ENCODE results near the gene MS4A18.
"Not testable (repeated sequence)": the region's sequence is repeated elsewhere in the genome, so short reads cannot be mapped to it uniquely, and the experiment has no call there.

The MS4A18 gene

DNA sequence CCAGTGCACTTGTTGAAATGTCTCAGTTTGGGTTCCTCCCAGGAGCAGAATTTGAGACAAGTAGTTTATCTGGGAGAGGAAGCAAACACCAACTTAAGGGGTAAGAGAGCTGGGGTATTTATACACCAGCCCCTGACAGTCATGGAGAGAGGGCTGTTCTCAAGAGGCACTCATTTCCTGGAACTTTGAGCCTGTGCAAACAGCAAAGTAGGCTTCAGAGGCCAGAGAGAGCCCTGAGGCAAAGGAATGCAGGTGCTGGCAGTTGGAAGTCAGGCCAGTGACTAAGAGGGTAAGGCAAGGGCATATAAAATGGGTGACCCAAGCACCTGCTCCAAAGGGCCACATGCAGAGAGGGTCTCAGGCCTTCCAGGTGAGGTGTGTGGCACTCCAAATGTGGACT, 16.1 kb downstream of the MS4A18 start:
- DNase-seq, result no peak

DNA sequence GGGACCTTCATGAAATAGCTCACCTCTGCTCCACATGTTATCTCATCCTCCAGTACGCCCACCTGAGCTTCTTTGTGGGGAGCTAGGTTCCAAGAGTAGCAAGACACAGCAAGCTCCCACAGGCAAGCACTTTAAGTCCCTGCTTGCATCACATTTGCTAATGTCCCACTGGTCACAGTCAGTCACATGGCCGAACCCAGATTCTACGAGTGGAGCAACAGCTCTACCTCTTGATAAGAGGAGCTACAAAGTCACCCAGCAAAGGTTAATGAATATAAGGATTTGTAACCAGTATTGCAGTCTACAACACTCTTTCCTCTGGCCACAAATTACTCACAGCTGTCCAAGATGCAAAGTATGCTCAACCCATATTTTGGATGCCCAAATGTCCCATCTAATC, 16.9 kb downstream of the MS4A18 start:
- DNase-seq, result no peak

DNA sequence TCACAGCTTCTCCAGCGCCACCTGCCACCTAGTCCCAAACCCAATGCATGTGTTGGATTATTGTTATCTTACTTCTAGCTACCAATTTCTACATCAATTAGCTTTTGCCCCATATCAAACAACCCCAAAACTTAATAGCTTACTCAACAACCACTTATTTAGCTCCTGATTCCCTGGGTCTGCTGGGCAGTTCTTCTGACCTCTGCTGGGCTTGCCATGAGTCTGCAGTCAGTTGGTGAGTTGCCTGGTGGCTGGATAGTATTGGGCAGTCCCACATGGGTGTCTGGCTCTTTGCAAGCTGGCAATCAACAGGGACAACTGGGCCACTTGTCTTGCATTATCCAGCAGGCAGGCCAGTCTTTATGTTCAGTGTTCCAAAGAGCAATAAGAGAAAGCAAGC, 18.5 kb downstream of the MS4A18 start:
- no peak for DNase-seq

DNA sequence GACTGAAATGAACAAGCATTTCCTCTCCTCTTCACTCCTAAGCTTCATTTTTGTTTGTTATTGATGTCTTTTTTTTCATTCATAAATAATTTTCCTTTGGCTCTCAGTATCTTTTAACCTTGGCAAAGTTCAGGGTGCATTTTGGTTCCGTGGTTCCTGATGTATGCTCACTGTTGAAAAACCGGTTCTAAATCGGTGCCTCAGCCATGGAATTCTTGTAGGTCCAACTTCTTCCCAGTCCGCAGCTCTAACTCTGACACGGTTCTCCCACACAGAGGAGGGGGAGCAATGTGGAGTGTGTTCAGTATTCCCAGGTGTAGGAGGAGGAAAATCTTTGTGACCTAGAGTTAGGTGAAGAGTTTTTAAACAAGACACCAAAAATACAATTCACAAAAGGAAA, 19.6 kb downstream of the MS4A18 start:
- DNase-seq, result no peak

DNA sequence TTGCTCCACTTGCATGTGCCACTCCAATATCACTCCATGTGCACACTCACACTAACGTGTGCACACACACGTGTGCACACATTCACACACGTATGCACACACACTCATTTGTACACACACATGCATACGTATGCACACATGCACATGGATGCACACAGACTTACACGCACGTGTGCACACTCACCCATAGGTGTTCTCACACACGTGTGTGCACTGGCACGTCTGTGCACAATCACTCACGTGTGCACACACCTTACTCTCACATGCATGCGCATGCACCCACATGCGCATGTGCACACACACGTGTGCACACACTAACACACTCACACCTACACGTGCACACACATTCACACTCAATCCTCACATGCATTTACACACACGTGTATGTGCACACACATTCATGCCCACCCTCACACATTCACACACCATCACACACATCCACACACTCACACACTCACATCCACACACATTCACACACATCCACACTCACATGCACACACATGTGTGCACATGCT, 22.9 kb downstream of the MS4A18 start:
- DNase-seq, result no peak

DNA sequence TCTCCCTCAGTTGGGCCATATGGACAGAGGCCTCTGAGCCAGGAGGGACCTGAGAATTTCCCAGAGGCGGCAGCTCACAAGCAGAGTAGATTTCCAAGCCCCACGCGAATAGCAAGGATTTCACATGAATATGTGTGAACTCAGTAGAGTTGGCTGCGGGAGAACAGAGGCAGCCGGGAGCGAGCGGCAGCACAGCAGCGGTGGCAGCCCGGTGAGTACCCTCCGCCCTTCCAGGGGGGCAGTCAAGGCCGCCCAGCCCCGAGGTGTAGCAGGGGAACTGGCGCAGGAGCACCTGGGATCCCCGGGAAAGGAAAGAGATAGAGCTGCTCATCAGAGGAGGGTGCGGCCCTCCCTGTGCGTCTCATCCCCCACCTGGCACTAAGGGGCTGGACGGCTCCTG, 23.7 kb downstream of the MS4A18 start:
- DNase-seq, result no peak

DNA sequence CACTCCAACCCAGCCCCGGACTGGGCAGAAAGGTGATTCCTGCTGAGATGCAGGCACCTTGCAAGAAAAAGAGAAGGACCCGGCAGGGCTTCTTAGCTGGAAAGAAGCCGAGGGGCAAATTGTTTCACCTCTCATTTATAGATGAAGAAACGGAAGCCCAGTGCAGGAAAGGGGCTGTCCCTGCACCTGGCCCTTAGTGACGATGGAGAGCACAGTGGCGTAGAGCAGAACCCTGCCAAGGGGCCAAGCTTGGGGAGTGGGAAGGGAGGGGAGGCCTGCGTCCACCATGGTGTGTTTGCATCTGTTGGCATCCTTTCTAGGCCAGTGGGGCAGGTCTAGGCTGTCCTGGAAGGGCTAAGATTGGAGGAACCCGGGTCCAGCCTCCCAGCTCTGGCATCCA, 24.3 kb downstream of the MS4A18 start:
- DNase-seq, result no peak

DNA sequence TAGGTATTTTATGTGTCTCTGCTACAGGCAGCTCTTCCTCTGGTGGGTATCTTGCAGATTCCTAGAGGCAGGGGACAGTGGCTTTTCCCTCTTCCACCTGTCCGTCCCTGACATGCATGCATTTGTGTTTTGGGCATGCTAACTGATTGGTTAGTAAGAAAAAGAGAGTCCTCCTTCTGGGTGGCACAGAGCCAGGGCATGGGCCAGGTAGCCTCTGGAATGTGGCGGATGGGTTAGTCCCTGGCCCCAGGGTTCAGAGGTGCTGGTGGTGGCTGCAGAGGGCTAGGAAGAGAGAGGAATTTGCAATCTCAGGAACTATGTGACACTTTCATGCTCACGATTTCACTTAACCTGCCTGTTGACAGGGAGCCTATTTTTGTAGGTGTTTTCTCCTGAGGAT, 26.4 kb downstream of the MS4A18 start:
- DNase-seq, result no peak

DNA sequence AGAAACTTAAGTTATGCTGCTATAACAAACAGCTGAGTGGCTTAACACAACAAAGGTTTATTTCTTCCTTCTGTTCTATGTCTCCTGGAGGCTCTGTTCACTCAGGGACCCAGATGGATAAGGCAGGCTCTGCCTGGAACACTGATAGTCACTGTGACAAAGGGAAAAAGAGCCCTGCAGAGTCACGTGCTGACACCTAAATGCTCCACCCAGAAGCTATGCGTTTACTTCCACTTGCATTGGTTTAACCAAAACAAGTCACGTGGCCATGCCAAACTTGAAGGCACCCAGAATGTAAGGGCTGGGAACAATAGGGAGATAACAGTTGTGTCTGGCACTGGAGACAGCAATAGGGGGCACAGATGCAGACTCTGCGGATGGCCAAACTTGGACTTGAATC, 28.8 kb downstream of the MS4A18 start:
- no peak for DNase-seq

DNA sequence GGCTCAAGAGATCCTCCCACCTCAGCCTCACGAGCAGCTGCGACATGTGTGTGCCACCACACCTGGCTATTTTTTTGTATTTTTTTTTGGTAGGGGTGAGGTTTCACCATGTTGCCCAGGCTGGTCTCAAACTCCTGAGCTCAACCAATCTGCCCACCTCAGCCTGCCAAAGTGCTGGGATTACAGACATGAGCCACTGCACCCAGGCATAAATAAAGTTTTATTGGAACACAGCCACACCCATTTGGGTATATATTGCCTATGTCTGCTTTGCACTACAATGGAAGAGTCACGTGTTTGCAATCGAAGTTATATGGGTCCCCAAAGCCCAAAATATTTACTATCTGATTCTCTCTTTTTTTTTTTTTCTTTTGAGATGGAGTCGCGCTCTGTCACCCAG, 30.4 kb downstream of the MS4A18 start:
- no peak for DNase-seq

DNA sequence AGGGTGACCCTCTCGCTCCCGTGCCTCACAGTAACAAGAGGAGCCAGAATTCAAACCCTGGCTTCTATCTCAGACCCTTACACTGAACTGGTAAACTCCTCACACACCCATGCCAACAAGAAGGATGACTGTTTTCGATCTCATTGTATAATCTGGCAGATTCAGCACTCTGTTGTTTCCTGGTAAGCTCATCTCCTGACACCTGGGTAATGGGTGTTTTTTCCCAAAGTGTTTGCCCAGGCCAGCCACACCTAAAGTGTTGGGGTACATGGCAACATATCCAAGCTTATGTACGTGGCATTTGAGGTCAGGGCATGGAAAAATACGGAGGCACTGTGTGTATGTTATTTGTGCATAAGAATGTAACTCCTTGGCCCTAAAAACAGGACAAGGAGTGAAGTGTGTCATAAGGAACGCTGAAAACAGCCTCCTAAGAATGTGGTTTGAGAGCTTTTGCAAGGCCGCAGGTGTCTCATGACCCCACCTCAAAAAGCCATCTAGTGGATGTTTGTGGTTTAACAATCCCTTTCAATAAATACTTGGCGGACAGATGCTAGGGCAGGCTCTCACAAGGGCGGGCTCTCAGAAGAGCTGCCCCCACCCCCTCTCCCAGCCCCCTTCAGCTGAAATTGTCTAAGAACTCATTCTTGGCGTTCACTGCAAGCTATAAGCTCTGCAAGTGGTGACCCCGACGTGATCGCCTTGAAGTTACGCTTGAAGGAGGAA, 31.9 kb downstream of the MS4A18 start, which contains the start of gene MS4A15:
Gene MS4A15, plus strand, starts transcription at position 561 of the 726 bp plus-strand sequence. CDS start 6,867 bp downstream, outside the sequence.
- DNase-seq, result no peak

DNA sequence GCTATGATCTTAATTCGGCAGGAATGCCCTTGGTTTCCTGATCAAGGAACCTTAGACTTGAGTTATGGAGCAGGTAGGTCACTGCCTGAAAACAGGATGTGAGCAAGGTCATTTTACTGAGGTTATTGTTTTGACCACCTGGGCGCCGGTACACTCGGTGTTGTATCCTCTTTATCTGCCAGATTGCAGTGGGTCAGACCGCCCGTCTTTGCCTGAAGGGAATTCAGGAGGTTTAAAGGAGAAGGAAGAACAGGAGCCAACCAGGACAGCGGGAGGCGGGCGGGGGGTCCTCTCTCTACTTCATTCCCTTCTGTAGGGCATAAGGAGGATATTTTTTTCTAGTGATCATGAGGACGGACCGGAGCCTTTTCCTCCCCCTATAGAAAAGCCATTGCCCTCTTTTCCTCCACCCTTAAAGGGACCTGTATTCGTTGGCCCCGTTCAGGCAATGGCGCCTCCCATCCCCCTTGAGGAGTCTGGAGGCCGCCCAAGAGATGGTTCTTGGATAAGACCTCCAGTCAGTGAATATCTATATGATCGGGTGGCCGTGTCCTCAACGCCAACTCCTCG, 32.8 kb downstream of the MS4A18 start:
- no peak for DNase-seq

DNA sequence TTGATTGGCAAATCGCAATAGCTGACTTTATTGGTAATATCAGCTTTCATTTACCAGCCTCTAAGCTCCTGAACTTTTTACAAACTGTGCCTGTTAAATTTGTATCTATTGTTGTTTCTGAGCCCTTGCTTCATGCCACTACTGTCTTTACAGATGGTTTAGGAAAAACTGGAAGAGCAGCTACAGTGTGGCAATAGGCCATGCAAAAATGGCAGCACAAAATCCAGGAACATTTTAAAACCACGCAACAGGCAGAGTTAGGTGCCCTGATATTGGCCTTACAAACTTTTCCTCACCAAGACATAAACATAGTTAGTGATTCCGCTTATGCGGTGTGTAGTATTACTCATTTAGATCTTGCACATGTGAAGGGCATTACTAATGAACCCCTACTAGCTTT, 34.2 kb downstream of the MS4A18 start:
- not testable (repeated sequence) for DNase-seq

DNA sequence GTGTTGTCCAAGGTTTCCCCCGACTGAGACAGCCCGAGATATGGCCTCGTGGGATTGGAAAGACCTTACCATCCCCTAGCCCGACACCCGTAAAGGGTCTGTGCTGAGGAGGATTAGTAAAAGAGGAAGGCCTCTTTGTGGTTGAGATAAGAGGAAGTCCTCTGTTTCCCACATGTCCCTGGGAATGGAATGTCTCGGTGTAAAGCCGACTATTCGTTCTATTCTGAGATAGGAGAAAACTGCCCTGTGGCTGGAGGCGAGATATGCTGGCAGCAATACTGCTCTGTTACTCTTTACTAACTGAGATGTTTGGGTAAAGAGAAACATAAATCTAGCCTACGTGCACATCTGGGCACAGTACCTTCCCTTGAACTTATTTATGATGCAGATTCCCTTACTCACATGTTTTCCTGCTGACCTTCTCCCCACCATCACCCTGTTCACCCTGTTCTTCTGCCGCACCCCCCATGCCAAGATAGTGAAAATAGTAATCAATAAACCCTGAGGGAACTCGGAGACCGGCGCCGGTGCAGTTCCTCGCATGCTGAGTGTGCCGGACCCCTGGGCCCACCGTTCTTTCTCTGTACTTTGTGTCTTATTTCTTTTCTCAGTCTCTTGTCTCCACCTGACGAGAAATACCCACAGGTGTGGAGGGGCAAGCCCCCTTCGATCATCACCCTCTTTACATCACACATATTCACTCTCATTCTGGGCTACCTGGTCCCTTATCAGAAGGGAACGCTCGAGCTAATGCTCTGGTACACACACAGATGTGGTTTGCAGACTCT, 35.1 kb downstream of the MS4A18 start:
- not testable (repeated sequence) for DNase-seq

DNA sequence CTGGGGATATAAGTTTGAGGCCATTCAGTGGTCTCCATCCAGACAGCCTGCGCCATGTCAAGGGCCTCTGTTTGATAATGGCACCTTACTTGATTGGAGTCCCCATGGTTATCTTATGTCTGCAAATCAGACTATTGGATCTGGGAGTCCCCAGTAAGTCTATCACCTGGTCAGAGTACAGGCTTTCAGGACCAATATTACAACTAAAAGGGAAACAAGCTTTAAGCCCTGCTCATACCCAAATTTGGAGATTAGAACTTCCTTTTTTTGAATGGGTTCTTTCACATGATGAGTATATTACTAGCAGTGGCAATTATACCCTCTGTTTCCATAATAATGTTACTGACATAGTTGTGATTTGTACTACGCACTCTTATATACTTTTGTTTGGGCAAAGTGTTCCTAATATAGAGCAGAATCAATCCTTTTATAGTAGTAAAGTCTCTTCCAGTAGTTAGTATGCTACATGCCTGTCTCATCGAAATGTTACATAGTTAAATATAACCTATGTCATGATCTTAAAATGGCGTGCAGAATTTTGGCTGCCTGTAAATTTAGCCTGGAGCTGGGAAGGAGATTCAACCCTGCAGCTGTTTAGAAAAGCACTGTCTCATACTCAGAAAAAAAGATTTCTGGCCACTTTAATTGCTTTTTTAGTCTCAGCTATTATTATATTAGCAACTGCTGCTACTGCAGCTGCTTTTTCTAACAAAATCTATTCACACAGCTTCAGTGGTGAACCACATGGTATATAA, 37.1 kb downstream of the MS4A18 start:
- no peak for DNase-seq

DNA sequence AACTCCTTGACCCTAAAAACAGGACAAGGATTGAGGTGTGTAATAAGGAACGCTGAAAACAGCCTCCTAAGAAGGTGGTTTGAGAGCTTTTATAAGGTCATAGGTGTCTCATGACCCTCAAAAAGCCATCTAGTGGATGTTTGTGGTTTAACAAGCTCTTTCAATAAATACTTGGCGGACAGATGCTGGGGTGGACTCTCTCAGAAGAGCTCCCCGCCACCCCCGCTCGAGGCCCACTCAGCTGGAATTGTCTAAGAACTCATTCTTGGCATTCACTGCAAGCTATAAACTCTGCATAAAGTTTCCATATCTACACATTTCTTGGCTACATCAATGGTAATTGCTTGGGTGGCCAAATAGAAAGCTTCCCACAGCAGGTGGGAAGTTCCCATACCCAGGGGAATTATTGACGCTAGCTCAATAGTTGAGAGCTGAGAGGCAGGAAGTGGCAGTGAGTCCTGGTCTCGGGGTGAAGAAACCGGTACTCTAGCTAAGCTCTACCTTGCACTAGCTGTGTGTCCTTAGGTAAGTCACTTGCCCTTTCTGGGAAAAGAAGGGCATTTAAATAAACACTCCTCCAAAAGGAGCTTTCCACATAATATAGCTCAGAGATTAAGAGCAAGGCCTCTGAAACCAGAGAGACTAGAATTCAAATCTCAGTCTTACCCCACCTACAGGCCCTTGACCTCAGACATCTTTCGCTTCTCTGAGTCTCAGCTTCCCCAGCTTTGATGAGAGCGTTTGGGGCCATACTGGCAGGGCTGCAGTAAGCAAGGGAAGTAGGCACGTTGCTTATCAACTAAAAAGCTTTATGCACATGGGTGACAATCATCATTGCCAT, 38.6 kb downstream of the MS4A18 start:
- DNase-seq, result no peak

DNA sequence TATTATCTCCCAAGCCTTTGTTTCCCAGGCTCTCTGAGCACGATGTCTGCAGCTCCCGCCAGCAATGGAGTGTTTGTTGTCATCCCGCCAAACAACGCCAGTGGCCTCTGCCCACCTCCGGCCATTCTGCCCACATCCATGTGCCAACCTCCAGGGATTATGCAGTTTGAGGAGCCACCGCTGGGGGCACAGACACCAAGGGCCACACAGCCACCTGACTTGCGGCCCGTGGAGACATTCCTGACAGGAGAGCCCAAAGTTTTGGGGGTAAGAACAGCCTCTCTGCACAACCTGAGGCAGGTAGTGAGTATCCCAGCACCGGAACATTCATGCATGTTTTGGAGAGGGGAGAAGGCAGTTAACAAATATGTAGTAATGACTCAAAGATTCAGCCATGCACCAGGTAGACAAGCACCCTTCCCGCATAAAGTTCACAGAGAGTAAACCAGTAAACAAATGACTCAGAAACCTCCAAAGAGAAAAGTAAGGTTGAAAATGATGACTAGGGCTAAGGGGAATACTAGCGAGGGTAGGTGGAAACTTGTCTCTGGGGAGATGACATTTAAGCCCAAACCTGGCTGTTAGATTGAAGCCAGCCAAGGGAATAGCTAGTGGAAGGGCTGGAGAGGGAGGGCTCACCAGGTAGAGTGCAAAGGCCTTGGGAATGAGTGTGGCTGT, 39.3 kb downstream of the MS4A18 start:
- DNase-seq, result no peak

DNA sequence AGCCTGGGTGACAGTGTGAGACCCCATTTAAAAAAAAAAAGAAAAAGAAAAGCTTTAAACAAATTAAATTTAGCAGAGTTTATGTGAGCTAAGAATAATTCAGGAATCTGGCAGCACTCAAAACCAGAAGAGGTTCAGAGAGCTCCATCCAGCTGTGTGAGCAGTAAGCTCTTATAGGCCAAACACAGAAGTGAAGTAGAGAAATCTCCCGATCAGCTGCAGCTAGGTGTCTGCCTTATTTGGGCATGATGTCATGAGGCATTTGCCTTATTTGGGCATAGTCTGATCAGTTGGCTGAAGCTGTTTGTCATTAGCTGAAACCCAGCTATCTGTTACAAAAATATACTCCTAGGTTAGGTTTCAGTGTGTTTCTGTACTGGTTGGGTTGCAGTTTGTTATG, 40.4 kb downstream of the MS4A18 start:
- no peak for DNase-seq

DNA sequence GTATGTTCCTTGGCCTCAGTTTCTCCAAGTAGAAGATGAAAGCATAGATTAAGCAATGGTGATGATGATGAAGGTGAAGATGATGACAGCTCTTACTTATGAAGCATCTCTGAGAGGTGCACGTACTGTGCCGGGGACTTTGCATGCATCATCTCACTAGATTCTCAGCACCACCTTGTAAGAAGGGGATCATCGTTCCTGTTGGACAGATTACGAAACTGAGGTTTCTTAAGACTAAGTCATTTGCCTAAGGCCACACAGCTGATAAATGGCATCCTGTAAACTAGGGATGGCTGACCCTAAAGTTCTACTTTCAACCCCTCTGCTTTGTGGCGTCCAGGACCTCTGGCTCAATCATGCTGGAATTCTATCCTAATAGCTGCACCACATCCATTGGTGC, 40.8 kb downstream of the MS4A18 start:
- no peak for DNase-seq

DNA sequence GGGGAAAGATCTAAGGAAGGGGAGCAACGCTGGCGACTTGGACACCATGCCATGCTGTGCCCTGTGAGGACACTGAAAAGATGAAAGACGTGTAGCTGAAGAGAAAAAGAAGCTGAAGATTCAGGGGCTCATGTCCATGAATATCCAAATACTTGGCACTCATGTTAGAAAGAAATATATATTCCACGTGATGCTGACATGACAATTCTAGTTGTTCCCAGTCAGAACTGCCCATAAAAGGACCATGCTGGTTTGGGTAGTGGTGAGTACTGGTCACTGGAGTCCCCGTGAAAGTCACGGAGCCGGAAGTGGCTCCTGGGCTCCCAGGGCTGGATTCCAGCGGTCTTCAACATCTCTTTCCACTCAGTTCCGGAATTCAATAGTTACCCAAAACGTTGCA, 42.0 kb downstream of the MS4A18 start:
- no peak for DNase-seq

DNA sequence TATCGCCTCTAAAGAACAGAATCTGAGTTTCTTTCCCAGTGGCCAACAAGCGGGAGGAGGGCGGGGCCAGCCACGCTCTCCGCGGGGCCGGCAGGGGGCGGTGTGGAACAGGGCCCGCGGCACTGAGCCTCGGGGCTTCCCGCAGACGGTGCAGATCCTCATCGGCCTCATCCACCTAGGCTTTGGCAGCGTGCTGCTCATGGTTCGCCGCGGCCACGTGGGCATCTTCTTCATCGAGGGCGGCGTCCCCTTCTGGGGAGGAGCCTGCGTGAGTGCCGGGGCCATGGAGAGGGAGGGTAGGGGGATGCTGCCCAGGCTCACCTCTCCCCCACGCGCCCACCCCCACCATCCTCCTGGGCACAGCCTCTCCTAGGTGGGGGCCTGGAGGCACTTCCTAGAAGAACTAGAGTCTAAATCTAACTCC, 42.9 kb downstream of the MS4A18 start:
- no peak for DNase-seq

DNA sequence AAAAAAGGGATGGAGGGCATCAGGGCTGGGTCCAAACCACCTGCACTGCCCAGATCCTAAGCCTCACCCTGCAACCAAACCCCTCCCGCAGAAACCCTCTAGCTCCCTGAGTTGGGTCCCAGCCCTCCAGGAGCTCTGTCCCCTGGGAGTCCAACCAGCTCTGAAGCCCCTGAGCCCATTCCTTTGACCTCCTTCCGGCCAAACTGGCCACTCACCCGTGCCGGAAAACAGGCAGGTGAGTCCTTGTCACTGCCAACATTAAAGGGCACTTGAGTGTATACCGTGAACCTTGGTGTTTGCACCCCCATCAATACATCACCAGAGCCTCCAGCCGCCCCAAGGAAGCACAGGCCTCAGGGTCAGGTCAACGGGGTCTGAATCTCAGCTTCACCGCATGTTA, 43.7 kb downstream of the MS4A18 start:
- DNase-seq, result no peak

Measured in CD4-positive, alpha-beta T cell treated with Interleukin-17A for 4 hours (primary cell).